Kasumi-1 (cell line): Measurements from ENCODE around the gene CAVIN3.

ENCODE experiments used
- DNase-seq, 2 experiments: peaks; one replicate each; lab custom pipeline; 2025; lab: John Stamatoyannopoulos, UW

The CAVIN3 gene

DNA sequence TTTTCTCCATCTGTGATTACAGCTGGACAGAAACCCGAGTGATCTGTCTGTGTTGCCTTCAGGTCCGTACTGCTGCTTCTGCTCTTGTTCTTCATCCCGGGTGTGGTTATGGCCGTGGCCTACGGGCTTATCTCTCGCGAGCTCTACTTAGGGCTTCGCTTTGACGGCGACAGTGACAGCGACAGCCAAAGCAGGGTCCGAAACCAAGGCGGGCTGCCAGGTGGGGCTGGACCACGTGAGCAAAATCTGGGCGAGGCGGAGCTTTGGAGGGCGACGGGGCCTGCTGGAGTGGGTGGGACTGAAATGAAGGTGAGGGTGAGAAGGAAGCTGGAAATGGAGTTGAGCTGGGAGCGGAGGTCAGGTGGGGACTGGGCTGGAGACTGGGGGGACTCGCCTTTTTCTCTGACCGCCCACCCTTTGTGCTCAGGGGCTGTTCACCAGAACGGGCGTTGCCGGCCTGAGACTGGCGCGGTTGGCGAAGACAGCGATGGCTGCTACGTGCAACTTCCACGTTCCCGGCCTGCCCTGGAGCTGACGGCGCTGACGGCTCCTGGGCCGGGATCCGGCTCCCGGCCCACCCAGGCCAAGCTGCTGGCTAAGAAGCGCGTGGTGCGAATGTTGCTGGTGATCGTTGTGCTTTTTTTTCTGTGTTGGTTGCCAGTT is 49.6 kb downstream of the CAVIN3 start:
- no peak for DNase-seq

DNA sequence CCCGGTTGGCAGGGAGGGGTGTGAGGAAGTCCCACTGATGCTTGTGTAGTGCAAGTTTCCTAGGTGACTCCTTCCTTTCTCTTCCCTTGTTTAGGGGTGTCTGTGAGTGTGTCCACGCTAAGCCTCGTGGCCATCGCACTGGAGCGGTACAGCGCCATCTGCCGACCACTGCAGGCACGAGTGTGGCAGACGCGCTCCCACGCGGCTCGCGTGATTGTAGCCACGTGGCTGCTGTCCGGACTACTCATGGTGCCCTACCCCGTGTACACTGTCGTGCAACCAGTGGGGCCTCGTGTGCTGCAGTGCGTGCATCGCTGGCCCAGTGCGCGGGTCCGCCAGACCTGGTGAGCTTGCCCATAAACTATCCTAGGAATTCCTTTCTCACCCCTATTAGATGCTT is 50.3 kb downstream of the CAVIN3 start:
- no peak for DNase-seq
